Upper lobe of left lung (tissue), 6 donors: ENCODE data around the gene OPRL1. TPM values are rescaled to one million over a fixed set of nuclear protein-coding genes. Genes with fewer than 3 reads are reported as not detected.

Experiments used
- ATAC-seq, 2 donors: fragments of 200-7000 bp; cut with Tn5 transposase; one replicate each; pipeline ENCODE4 v1.9.1; 2022; ENCODE audit warnings: mild to moderate bottlenecking in 2 of 2, moderate library complexity in 2 of 2; ENCODE audit not compliant: low FRiP score in 2 of 2
- DNase-seq, 2 donors: peaks; one replicate each; pipeline ENCODE4 v3.0.0-alpha.2; 2019 to 2020
- H3K27ac ChIP-seq, 4 donors: fragments of 200-600 bp; sonication (generic); one replicate each; pipeline ENCODE4 v1.5.1; 2016 to 2019
- H3K27me3 ChIP-seq, 4 donors: fragments of 200-600 bp; sonication (generic); one replicate each; pipeline ENCODE4 v1.5.1; 2017 to 2019
- H3K36me3 ChIP-seq, 4 donors: fragments of 200-600 bp; sonication (generic); one replicate each; pipeline ENCODE4 v1.5.1; 2016 to 2019
- H3K4me1 ChIP-seq, 4 donors: fragments of 200-600 bp; sonication (generic); one replicate each; pipeline ENCODE4 v1.5.1; 2018 to 2019
- H3K4me3 ChIP-seq, 4 donors: fragments of 200-600 bp; sonication (generic); one replicate each; pipeline ENCODE4 v1.5.1; 2017 to 2019; ENCODE audit warnings: mild to moderate bottlenecking in 2 of 4, moderate library complexity in 1 of 4
- H3K9me3 ChIP-seq, 4 donors: fragments of 200-600 bp; sonication (generic); one replicate each; pipeline ENCODE4 v1.5.1; 2018 to 2019
- CTCF ChIP-seq, 6 experiments: fragments of 450-650 bp in 4 of 6; fragments of 200-600 bp in 2 of 6; sonication (generic) in 2 of 6; IDR thresholded peaks; one replicate each; pipeline ENCODE4 v1.5.1; 2016 to 2019; ENCODE audit warnings: antibody characterized with exemption in 6 of 6
- EP300 ChIP-seq, 4 donors: sonication (generic); formaldehyde crosslinking; IDR thresholded peaks; one replicate each; pipeline ENCODE4 v1.5.1; 2017; ENCODE audit warnings: antibody characterized with exemption in 4 of 4, control low read depth in 2 of 4
- POLR2A ChIP-seq, 4 donors: fragments of 450-650 bp; IDR thresholded peaks; one replicate each; pipeline ENCODE4 v1.5.1; 2016 to 2017; ENCODE audit warnings: antibody characterized with exemption in 4 of 4, mild to moderate bottlenecking in 2 of 4
- POLR2AphosphoS5 ChIP-seq, 2 donors: sonication (generic); formaldehyde crosslinking; IDR thresholded peaks; one replicate each; pipeline ENCODE4 v1.5.1; 2017; ENCODE audit warnings: antibody characterized with exemption in 2 of 2
- WGBS, 2 donors: methylation state at CpG; one replicate each; pipeline ENCODE4 v1.1.5; 2017 to 2018; 5-methylcytosine and 5-hydroxymethylcytosine counted together
- total RNA-seq, 6 donors: library from RNA; depleted of rRNA in 4 of 6; stranded (reverse); fragments of >200 nt in 4 of 6; gene quantifications; one replicate each; pipeline versions ENCODE4 v1.1.0 to v1.2.1, GENCODE V29; 2016 to 2021
- donor health status: DM: no; HTN: no; CAD: no; lungs with moderate emphysema.
- donor health status: DM: no; HTN: yes; CAD: no; lungs with severe emphysema.

The OPRL1 gene
- total RNA-seq, 6 donors from 2014 or later, result 1.7 to 3.1 (median 2.6) TPM

DNA sequence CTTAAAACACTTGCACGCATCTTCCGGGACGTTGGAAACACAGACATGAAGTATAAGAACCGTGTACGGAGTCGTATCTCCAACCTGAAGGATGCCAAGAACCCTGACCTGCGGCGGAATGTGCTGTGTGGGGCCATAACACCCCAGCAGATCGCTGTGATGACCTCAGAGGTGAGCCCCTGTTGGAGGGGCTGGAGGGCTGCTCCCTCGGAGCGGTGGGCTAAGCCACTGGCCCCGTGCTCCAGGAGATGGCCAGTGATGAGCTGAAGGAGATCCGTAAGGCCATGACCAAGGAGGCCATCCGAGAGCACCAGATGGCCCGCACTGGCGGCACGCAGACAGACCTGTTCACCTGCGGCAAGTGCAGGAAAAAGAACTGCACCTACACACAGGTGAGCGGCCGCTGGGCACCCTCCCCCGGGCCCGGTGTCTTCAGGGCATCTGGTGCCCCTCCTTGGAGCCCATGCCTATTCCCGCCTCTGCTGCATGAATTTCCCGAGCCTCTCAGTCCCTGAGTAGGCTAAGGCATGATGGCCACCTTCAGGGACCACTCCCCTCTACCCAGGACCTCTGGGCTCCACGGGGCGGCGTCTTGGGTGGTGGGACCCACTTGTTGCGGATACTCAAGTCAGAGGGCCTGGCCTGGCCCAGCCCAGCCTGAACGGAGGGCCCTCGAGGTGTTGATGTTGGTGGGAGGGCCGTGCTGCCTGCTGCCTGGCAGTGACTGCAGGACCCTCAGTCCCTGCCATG is 9.5 kb upstream of the OPRL1 start:
- ATAC-seq, result no peak
- no peak for TF ChIP-seq POLR2AphosphoS5 (IDR thresholded peaks at IDR 0.05)
- Histone ChIP-seq H3K9me3 (no peaks in the 10 kb centered on the region), H3K4me3 (no peak overlapping the region), H3K4me1 (peaks cover 3 to 16% (median 6%) of the 10 kb centered on the region in 4 donors), H3K27ac (no peak overlapping the region), H3K36me3 (peaks cover 0 to 36% (median 21%) of the 10 kb centered on the region in 4 donors), H3K27me3 (no peaks in the 10 kb centered on the region)
- WGBS, 2 donors, result 91 to 94% methylated on average over 14 to 30 of the region's 31 CpGs
- peak in 1 of 2 donors; percentile 78 for DNase-seq

GRCh38 chr20:64071341-64072332 is 8.2 kb upstream of the OPRL1 start:
- Histone ChIP-seq H3K4me3 (no peak overlapping the region), H3K9me3 (no peaks in the 10 kb centered on the region), H3K27ac (no peak overlapping the region), H3K4me1 (peaks cover 0 to 12% (median 2%) of the 10 kb centered on the region in 4 donors), H3K36me3 (peaks cover 0 to 41% (median 24%) of the 10 kb centered on the region in 4 donors), H3K27me3 (no peaks in the 10 kb centered on the region)
- ATAC-seq (no peak), DNase-seq (peak in 1 of 2 donors; percentile 65)
- WGBS, 2 donors, result 84 to 91% methylated on average over 19 to 30 of the region's 30 CpGs
- TF ChIP-seq CTCF (IDR thresholded peaks at IDR 0.05) (no peak), POLR2A (IDR thresholded peaks at IDR 0.05) (no peak), POLR2AphosphoS5 (IDR thresholded peaks at IDR 0.05) (no peak), EP300 (IDR thresholded peaks at IDR 0.05) (no peak)

- no peak for ATAC-seq
- WGBS, 2 donors, result 85 to 93% methylated on average over 9 to 14 of the region's 14 CpGs
These were observed 7.3 kb upstream of the OPRL1 start for GRCh38 chr20:64072498-64073063.

DNA sequence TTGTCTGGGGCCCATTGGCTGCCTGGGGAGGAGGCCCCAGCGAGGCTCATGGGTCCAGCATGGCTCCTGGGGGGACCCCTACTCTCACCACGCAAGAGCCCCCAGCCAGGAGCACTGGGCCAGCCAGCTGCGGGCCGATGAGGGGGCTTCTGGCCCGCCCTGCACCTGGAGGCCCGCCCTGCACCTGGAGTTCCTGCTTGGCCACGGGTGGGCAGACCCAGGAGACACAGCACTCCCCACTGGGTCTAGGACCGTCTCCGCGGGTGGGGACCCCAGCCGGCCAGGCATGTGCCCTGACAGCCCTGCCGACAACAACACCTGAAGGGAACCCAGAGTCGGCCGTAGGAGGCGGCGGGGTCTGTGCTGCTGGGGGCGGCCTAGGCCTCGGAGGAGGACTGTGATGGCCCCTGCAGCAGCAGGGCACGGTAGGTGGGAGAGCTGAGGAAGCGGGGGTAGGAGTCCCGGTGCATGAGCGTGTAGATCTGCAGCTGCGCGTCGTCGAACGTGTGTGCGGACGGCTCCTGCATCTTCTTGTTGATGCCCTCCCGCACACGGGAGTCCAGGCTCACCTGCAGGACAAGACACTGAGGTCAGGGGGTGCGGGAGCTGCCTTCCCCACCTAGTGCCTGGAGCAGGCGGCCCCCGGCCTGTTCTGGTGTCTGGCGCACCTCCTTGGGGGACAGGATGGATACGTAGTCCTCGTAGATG is 6.3 kb upstream of the OPRL1 start:
- Histone ChIP-seq H3K4me1 (peaks cover 4 to 28% (median 13%) of the 10 kb centered on the region in 4 donors), H3K9me3 (no peaks in the 10 kb centered on the region), H3K36me3 (peaks cover 0 to 41% (median 24%) of the 10 kb centered on the region in 4 donors), H3K27ac (no peak overlapping the region), H3K4me3 (no peak overlapping the region), H3K27me3 (no peaks in the 10 kb centered on the region)
- TF ChIP-seq POLR2AphosphoS5 (IDR thresholded peaks at IDR 0.05) (no peak), POLR2A (IDR thresholded peaks at IDR 0.05) (no peak), EP300 (IDR thresholded peaks at IDR 0.05) (no peak), CTCF (IDR thresholded peaks at IDR 0.05) (no peak)
- ATAC-seq, result no peak
- WGBS, 2 donors, result 94 to 97% methylated on average over 19 to 35 of the region's 37 CpGs
- DNase-seq, result peak in 1 of 2 donors; percentile 82

More at GRCh38 chr20:64072498-64073063, 7.3 kb upstream of the OPRL1 start:
- no peaks in the 10 kb centered on the region for H3K9me3 ChIP-seq
- DNase-seq, result peak in 1 of 2 donors; percentile 66
- H3K4me3 ChIP-seq, result no peak overlapping the region
- peaks cover 0 to 19% (median 4%) of the 10 kb centered on the region in 4 donors for H3K4me1 ChIP-seq
- H3K27ac ChIP-seq, result no peak overlapping the region
- H3K36me3 ChIP-seq, result peaks cover 0 to 41% (median 24%) of the 10 kb centered on the region in 4 donors
- TF ChIP-seq POLR2AphosphoS5 (IDR thresholded peaks at IDR 0.05) (no peak), POLR2A (IDR thresholded peaks at IDR 0.05) (no peak), EP300 (IDR thresholded peaks at IDR 0.05) (no peak), CTCF (IDR thresholded peaks at IDR 0.05) (no peak)
- H3K27me3 ChIP-seq, result no peaks in the 10 kb centered on the region
